Hippocampal formation (tissue), 2 donors: ENCODE results near the gene C1orf21.
"Not testable (repeated sequence)": the region's sequence is repeated elsewhere in the genome, so short reads cannot be mapped to it uniquely, and the experiment has no call there.

Source experiments
- DNase-seq, 2 donors: peaks; one replicate each; lab custom pipeline; 2025; lab: John Stamatoyannopoulos, UW

C1orf21 gene

GRCh38 chr1:184598403-184599193 is 211.8 kb downstream of the C1orf21 start:
- no peak for DNase-seq

- no peak for DNase-seq
Observed at GRCh38 chr1:184604152-184604900, 217.5 kb downstream of the C1orf21 start.

DNA sequence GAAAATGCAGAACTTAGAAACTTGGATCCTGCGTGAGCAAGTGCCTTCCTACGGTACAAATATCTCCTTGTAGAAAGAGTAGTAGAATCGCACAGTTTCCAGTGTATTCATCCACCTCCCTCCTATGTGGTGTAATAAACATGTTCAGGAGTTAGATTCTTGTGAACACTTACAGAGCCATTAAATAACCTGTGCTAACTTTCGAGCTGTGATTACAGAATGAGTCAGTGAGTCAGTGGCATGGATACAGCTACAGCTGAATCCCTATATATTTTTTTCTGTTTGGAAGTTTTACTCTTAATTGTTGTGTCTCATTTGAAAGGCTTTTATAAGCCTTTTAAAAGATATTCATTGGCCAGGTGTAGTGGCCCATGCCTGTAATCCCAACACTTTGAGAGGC is 219.1 kb downstream of the C1orf21 start:
- no peak for DNase-seq

- no peak for DNase-seq
Observed at GRCh38 chr1:184606786-184607185, 220.0 kb downstream of the C1orf21 start.

GRCh38 chr1:184608581-184608980 is 221.8 kb downstream of the C1orf21 start:
- no peak for DNase-seq

DNA sequence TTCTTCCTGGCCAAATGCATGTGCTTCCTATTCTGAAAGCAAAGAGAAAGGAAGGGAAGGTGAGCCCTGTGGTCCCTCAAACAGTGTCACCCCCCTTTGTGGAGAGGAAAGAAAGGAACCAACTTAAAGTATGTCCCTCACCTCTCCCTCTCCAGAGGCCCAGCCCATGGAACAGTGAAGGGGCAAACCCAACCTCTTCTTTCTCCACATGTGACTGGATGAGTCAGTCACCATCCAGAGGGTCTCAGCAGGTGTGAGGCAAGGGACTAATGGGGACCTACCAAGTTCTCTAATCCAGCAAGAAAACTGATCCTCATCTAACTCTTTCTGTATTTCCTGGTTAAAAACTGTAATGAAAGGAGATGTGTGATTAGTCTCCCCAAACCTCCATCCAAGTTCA is 222.2 kb downstream of the C1orf21 start:
- no peak for DNase-seq

DNA sequence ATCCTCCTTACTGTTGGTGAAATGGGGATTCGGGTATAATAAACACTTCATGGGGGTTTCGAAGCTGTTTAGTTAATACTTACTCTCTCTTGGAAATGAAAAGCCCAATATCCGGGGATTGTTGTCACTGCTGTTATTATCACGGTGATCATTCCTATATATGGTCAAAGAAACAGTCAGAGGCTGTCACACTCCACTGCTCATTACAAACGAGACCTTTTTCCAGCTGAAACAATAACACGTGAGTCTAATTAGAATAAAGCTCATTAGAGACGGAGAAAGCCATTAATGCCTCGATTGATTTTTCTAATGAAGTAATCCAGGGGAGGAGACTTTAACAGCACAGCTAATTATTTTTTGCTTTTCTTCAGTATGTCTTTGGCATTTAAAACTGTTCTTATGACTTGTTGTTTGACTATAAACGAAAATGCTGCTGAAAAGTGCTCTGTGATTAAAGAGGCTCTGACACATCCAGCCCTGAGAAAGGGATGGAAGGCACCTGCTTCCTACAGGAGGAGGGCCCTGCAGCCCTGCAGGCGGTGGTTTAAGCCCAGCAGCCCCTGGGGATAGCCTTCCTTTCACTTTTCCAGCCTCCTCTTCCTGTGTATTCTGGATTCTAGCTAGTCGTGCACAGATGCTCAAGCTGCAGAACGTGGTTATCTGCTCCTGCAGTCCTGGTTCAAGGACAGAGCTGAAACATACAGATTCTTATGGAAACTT is 224.2 kb downstream of the C1orf21 start:
- no peak for DNase-seq

- not testable (repeated sequence) for DNase-seq
Observed at GRCh38 chr1:184612229-184612628, 225.4 kb downstream of the C1orf21 start.

- no peak for DNase-seq
Observed at GRCh38 chr1:184614667-184615066, 227.8 kb downstream of the C1orf21 start.

DNA sequence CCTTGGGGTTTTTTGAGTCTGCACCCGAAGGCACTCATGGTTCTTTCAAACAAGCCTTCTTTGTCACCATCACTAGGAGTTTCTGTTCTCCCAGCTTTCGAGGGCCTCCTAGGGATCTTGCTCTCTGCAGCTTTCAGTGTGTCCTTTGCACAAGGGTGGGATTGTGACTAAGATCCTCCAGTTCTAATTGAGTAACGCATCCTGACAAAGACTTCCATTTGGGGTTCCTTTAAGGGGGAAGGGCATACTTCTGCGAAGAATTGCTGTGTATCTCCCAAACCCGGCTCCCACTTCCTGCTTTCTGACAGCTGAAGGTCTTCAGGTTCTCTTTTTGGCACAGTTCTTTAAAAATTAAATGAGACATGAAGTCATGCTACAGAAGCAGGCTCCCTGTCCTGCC is 228.5 kb downstream of the C1orf21 start:
- DNase-seq = no peak

DNA sequence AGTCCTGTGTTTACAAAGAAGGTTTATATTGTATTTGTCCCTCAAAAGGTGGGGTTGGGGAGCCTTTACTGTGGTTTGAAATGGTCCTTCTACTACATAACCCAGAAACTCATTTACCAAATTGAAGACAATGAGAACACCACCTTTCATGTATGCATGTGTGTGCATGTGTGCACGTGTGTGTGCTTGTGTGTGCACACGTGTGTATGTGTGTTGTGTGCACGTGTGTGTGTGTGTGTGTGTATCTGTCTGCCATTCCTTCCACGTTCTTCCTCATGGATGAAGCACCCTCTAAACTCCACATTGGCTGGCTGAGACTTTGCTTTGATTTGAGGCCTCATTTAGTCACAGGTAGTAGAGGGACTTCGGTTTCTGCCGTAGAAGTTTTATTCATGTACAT is 229.7 kb downstream of the C1orf21 start:
- DNase-seq = no peak

DNA sequence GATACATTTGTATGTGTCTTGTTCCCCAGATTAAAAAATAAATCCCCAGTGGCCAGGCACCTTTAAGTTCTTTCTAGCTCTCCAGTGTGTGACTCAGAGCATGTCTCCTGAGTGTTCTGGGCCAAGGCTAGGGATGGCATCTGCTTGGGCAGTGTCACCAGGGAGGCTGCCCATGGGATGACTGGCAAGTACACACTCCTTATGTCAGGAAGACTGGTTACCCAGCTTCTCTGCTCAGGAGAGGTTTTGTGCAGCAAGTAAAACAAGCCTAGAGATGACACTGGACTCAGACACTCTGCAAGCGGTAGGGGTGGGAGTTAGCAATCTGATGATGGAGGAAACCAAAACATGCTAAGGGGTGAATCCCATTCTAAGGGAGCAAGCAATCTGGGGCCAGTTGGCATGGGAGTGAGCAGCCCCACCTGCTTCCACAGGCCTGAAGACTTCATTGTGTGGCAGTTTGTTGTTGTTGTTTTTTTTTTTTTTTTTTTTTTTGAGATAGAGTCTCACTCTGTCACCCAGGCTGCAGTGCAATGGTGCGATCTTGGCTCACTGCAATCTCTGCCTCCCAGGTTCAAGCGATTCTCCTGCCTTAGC is 230.7 kb downstream of the C1orf21 start:
- DNase-seq = no peak

DNA sequence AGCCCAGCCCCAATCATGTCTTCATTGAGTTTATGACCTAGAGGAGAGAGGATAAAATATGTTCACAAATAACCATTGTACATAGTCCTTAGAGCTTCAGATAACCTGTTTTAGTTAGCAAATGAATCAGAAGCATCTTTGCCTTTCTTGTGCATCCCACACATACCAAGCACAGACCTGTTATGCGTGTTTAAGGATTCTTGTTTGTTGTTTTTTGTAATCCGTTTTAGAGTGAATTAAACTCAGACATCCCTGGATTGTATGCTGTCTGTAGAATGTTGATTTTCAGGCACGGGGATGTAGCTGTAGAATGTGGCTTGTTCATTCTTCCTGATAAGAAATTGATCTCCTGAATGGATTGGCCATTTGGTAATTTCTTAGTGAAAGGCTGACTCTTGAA is 232.0 kb downstream of the C1orf21 start:
- no peak for DNase-seq

DNA sequence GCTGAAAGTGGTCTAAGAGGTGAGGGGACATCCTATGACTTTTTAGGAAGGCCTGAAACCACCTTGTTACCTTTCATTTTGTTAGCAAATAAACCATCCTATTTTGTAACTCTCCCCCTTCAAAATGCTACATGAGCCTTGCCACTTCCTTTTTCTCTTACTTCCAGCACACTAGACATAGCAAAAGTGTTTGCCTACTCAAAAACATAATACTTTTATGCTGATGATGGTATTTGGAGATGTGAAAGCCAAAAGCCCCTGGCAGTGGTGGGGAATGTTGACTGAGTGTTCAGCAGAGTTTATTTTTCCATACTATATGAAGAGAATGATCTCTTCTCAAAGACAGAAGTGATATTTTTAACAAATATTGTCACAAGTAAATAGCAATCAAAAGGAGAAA is 233.6 kb downstream of the C1orf21 start:
- DNase-seq = no peak

DNA sequence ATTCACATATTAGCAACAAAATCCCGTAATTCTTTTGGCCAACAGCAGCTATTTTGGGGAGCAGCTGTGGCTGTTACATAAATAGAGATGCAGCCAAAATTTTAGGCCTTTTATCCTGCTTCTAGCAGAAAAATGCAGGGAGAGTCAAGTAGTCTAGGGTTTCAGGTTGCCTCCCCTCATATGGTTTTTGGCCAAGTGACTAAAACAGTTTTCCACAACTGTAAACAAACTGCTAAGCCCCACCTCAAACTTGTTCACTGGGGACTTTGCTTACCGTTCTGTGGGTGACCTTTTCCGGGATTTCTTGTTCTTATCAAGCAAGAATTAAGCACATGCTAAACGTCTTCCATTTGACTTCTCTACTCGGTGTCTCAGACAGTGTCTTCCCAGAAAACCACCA is 234.4 kb downstream of the C1orf21 start:
- DNase-seq = no peak

DNA sequence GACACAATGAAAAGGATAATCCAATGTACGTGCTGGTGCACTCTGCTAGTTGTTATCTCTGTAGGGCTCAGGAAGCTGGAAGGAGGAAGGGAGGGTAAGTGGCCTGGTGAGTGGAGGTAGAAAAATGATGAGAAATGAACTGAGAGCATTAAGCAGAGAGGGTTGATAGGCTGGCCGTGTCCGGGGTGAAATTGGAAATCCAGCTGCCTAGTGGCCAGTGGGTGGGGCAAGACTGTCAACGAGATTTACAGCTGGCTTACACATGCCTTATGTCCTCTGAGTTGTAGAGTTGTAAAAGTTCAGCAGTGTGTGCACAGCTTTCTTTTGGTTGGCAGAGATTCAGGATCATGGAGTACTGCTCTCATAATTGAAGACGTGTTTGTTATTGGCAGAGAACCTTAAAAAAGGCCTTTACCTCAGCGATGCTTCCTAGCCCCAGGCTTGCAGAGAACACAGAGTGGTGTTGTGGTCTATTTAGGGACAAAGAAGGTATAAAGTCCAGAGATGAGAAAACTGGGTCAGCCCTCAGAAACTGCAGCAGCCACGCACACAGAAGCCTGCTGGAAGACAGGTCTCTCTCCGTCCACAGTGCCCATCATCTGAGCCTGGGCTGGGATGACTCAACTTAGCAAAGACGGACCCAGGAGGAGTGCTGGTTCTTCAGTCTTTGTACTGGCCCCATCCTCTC is 235.5 kb downstream of the C1orf21 start:
- DNase-seq = no peak

GRCh38 chr1:184623404-184623803 is 236.6 kb downstream of the C1orf21 start:
- no peak for DNase-seq

- no peak for DNase-seq
Observed at GRCh38 chr1:184624051-184624450, 237.2 kb downstream of the C1orf21 start.

GRCh38 chr1:184624626-184625025 is 237.8 kb downstream of the C1orf21 start:
- DNase-seq = no peak

GRCh38 chr1:184625271-184625670 is 238.4 kb downstream of the C1orf21 start:
- no peak for DNase-seq

DNA sequence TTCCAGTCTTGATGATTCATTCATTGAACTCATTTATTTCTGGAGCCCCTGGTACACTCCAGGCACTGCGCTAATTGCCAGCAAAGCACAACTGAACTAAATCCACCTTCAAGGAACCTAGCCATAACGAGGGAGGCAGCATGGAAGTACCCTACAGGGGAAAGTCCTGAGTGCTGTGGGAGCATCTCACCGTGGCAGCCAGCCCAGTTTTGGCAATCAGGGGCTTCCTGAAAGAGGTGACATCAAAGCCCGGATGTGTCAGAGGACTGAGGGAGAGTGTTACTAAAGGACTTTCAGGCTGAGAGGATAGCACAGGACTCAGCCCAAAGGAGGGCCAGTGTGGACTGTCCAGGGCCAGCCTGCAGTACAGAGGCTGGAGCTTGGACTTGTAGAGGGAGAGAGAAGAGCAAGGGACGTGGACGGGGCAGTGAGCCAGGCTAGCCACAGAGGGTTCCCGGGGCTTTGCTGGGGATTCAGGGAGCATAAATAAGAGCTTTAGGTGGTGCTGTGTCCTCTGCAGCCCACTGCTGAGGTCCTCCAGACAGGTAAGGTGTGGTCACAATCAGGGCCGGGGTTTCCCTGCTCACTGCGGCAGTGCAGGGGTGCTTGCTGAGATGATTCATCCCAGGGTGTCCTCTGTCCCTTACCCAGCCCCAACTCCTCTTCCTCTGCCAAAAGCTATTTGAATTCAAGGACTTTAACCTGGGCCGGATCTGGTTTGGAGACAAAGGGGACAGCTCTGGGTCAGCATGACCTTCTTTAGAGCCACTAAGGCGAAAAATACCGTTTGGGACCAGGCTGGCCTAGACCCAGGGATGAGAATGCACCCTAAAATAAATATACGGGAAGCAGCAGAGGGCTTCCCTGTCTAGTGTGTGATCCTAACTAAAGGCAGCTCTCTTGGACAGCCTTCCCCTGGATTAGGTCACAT is 239.5 kb downstream of the C1orf21 start:
- no peak for DNase-seq
